Measurements from ENCODE around the gene C22orf39. TPM values are rescaled to one million over a fixed set of nuclear protein-coding genes. Genes with fewer than 3 reads are reported as not detected.

C22orf39 gene
- polyA plus RNA-seq (ENCODE audit: insufficient read length in 4 of 4) = 10 to 100 TPM; 42.0 to 47.7 (median 45.6) TPM

GRCh38 chr22:19447330-19448075 lies at the start of gene C22orf39:
Gene C22orf39, minus strand, starts transcription at chr22:19447711. Its CDS starts 23 bp downstream, at chr22:19447688.
- peak; percentile 62 to 85 (median 78) for DNase-seq (ENCODE audit: low read depth in 4 of 4, low spot score in 2 of 4)

- no peak for DNase-seq (ENCODE audit: low read depth in 4 of 4, low spot score in 2 of 4)
Observed at GRCh38 chr22:19497245-19497644, 49.7 kb upstream of the C22orf39 start.

- no peak for DNase-seq (ENCODE audit: low read depth in 4 of 4, low spot score in 2 of 4)
Observed at GRCh38 chr22:19496324-19496630, 48.8 kb upstream of the C22orf39 start.

- DNase-seq (ENCODE audit: low read depth in 4 of 4, low spot score in 2 of 4) = no peak
Observed at GRCh38 chr22:19495562-19496323, 48.2 kb upstream of the C22orf39 start.

GRCh38 chr22:19494676-19495173 lies 47.2 kb upstream of the C22orf39 start:
- DNase-seq (ENCODE audit: low read depth in 4 of 4, low spot score in 2 of 4) = no peak

- no peak for DNase-seq (ENCODE audit: low read depth in 4 of 4, low spot score in 2 of 4)
Observed at GRCh38 chr22:19494001-19494560, 46.6 kb upstream of the C22orf39 start.

- no peak for DNase-seq (ENCODE audit: low read depth in 4 of 4, low spot score in 2 of 4)
Observed at GRCh38 chr22:19492504-19493174, 45.1 kb upstream of the C22orf39 start.

- no peak for DNase-seq (ENCODE audit: low read depth in 4 of 4, low spot score in 2 of 4)
Observed at GRCh38 chr22:19490628-19491230, 43.2 kb upstream of the C22orf39 start.

- no peak for DNase-seq (ENCODE audit: low read depth in 4 of 4, low spot score in 2 of 4)
Observed at GRCh38 chr22:19488884-19489843, 41.7 kb upstream of the C22orf39 start.

- no peak for DNase-seq (ENCODE audit: low read depth in 4 of 4, low spot score in 2 of 4)
Observed at GRCh38 chr22:19488285-19488684, 40.8 kb upstream of the C22orf39 start.

- DNase-seq (ENCODE audit: low read depth in 4 of 4, low spot score in 2 of 4) = no peak
Observed at GRCh38 chr22:19483481-19484244, 36.2 kb upstream of the C22orf39 start.

GRCh38 chr22:19482297-19482696 lies 34.8 kb upstream of the C22orf39 start:
- no peak for DNase-seq (ENCODE audit: low read depth in 4 of 4, low spot score in 2 of 4)

- no peak for DNase-seq (ENCODE audit: low read depth in 4 of 4, low spot score in 2 of 4)
Observed at GRCh38 chr22:19480789-19481188, 33.3 kb upstream of the C22orf39 start.

GRCh38 chr22:19480173-19480568 lies 32.7 kb upstream of the C22orf39 start:
- no peak for DNase-seq (ENCODE audit: low read depth in 4 of 4, low spot score in 2 of 4)

GRCh38 chr22:19479355-19480172 lies 32.1 kb upstream of the C22orf39 start, which contains the start of gene CDC45:
Gene CDC45, plus strand, starts transcription at chr22:19479920. Its CDS starts 49 bp downstream, at chr22:19479969.
- DNase-seq (ENCODE audit: low read depth in 4 of 4, low spot score in 2 of 4) = peak; percentile 95 to 100 (median 96)

GRCh38 chr22:19478901-19479354 lies 31.4 kb upstream of the C22orf39 start, which contains the start of gene UFD1:
Gene UFD1, minus strand, starts transcription at chr22:19479193. Its CDS starts 108 bp downstream, at chr22:19479085.
- peak in 1 of 4 donors; percentile 50 for DNase-seq (ENCODE audit: low read depth in 4 of 4, low spot score in 2 of 4)
